HG03095 (cell line): Measurements from ENCODE around the gene GPC5.
"Not testable (repeated sequence)": the region's sequence is repeated elsewhere in the genome, so short reads cannot be mapped to it uniquely, and the experiment has no call there.

ENCODE experiments used
- ATAC-seq: cut with Tn5 transposase; IDR thresholded peaks from one replicate; pipeline ENCODE4 v1.9.1; 2021; ENCODE audit warnings: moderate library complexity; ENCODE audit not compliant: unreplicated experiment

The GPC5 gene

GRCh38 chr13:91368676-91369440, 29.6 kb upstream of the GPC5 start:
- no peak for ATAC-seq

GRCh38 chr13:91369441-91369831, 29.0 kb upstream of the GPC5 start:
- ATAC-seq = no peak

GRCh38 chr13:91370501-91370900, 27.9 kb upstream of the GPC5 start:
- ATAC-seq = no peak

- ATAC-seq = no peak
These were observed 25.5 kb upstream of the GPC5 start for GRCh38 chr13:91372911-91373310.

- peak; percentile 95 for ATAC-seq
These were observed 23.2 kb upstream of the GPC5 start for GRCh38 chr13:91375116-91375729.

GRCh38 chr13:91381371-91381770, 17.1 kb upstream of the GPC5 start:
- no peak for ATAC-seq

- ATAC-seq = no peak
These were observed 14.6 kb upstream of the GPC5 start for GRCh38 chr13:91383836-91384235.

- no peak for ATAC-seq
These were observed 13.5 kb upstream of the GPC5 start for GRCh38 chr13:91384896-91385295.

- ATAC-seq = no peak
These were observed 9.2 kb upstream of the GPC5 start for GRCh38 chr13:91389186-91389585.

GRCh38 chr13:91397595-91397994, 826 bp upstream of the GPC5 start:
- ATAC-seq = no peak

- ATAC-seq = peak; percentile 8
These were observed 1.0 kb downstream of the GPC5 start for GRCh38 chr13:91399189-91400062.

GRCh38 chr13:91400063-91400399, 1.6 kb downstream of the GPC5 start:
- no peak for ATAC-seq

- no peak for ATAC-seq
These were observed 2.2 kb downstream of the GPC5 start for GRCh38 chr13:91400671-91401070.

- ATAC-seq = no peak
These were observed 3.5 kb downstream of the GPC5 start for GRCh38 chr13:91401920-91402319.

GRCh38 chr13:91405240-91405639, 6.8 kb downstream of the GPC5 start:
- no peak for ATAC-seq

- peak; percentile 60 for ATAC-seq
These were observed 8.2 kb downstream of the GPC5 start for GRCh38 chr13:91406619-91407018.

GRCh38 chr13:91408971-91409370, 10.6 kb downstream of the GPC5 start:
- ATAC-seq = no peak

- not testable (repeated sequence) for ATAC-seq
These were observed 18.2 kb downstream of the GPC5 start for GRCh38 chr13:91416579-91416978.

GRCh38 chr13:91417660-91418325, 19.4 kb downstream of the GPC5 start:
- ATAC-seq = no peak

GRCh38 chr13:91426913-91427312, 28.5 kb downstream of the GPC5 start:
- no peak for ATAC-seq

- ATAC-seq = not testable (repeated sequence)
These were observed 40.3 kb downstream of the GPC5 start for GRCh38 chr13:91438674-91439073.
